ENCODE results near the gene C10orf105.

Gene C10orf105

DNA sequence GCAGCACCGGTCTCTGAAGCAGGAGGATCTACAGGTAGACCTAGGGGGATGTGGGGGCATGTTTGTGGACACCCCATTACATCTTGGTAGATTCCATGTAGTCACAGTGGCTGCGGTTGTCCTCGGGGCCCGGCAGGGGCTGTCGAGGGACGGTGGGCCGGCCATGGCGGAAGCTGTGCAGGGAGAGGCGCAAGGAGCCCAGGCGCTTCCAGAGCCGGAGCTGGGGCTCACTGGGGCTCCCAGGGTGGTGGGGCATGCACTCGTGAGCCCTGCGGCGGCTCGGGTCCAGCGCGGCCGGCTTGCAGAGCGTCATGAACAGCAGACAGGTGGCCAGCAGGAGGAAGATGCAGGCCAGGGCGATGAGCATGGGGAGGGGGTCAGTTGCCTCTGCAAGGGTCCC, 3.7 kb downstream of the C10orf105 start:
- DNase-seq, result no peak

DNA sequence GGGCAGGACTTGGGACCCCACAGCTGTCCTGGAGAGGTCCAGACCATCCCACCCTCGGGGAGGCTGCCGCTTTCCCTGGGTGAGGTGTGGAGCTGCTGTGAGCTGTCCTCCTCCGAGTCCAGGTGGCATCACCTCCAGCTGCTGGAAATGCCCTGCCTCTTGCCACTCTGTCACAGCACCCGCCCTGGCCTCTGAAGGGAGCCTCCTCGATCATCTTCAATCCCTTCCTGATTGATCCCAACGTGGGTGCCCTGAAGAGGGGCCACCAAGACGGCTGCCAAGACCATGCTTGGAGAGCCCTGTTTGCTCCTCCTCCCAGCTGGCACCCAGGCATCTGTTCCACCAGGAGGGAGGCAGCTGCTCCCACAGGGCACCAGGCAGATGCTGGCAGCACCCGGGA, 4.6 kb downstream of the C10orf105 start:
- DNase-seq, result no peak

DNA sequence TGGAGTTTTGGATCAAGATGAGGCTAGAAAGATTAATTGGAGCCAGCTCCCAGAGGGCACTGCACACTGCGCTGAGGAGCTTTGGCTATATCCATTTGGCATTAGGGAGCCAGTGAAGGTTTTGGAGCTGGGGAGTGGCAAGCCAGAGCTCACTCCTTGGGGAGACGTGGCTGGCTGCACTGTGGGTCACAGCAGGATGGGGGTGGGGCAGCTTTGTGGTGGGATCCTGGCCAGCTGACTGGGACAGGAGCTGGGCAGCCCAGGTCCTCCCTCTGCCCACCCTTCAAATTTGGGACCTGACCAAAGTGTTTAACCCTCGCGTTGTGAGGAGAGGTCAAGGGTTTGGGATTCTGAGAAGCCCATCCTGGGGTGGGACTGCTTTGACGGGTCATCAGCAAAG, 5.0 kb downstream of the C10orf105 start:
- DNase-seq, result no peak

DNA sequence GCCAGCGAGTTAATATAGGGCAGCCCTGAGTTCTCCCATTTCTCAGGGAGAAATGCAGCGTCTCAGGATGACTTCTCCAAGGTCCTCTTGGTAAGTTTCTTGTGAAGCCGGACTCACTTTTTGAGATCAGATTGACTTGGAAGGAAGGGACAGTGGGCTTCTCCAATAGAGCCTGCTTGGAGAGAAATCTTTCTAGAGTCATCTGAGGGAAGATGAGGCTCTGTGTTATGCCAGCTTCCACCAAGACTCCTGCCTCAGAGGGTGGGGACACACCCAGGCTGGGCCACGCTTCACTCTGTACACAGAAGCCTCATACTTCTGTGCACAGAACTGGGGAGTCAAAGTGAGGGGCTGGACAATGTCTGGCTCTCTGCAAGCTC, 5.6 kb downstream of the C10orf105 start:
- no peak for DNase-seq

DNA sequence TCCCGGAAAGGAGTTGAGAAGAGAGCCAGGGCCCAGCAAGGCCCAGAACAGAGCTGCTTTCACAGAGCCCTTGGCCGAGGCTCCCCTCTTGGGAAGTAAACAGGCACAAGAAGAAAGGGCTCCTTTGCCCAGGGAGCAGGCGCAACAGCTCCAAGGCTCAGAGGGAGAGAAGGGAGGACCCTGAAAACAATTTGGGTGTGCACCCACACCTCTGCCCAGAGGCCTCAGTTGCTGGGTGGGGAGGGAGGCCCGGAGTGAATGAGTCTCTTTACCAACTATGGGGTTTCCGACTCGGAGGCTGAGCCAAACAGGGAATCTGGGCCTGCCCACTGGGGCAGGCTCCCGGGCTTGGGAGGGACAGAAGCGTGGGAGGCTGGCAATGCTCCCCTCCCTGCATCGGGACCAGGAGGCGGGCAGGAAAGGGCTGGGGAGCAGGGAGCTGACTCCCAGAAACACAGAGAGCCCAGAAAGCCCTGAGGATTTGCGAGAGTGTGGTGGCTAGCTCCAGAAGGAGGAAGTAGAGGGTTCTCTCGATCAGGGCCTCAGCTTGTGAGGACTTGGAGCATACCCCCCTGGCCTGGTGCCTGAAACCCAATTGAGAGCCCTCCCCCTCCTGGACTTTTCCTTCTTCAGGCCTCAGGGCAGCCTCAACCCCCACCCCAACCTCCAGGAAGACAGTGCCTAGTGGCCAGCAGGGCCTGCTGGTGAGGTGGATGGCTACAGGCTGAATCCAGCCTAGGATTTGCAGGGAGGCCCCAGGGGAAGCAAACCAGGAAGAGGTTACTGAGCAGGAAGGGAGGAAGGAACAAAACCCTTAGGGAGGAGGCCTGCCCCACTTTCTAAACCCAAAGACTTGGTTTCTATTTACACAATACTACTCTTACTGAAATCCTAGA, 6.2 kb downstream of the C10orf105 start:
- DNase-seq, result peak in 1 of 2 donors; percentile 48

DNA sequence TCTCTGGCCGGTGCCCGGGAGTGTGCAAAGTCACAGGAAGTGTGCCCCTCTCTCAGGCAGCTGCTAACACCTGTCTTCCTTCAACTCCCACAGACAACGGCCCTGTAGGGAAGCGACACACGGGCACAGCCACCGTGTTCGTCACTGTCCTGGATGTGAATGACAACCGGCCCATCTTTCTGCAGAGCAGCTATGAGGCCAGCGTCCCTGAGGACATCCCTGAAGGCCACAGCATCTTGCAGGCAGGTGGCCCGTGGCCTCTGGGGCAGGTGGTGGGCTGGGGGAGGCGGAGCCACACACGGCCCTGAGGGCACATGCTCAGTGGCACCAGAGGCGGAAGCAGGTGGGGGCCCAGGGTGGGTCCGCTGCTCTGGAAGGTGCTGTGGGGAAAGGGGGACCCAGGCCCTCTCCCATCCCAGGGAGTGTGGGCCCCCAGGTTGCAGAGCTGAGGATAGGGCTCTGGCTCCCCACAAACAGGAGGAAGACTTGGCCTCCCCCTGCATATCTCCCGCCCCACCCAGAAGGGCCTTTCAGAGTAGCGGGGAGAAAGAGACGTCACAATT, 6.9 kb downstream of the C10orf105 start:
- DNase-seq, result peak in 1 of 2 donors; percentile 40

DNA sequence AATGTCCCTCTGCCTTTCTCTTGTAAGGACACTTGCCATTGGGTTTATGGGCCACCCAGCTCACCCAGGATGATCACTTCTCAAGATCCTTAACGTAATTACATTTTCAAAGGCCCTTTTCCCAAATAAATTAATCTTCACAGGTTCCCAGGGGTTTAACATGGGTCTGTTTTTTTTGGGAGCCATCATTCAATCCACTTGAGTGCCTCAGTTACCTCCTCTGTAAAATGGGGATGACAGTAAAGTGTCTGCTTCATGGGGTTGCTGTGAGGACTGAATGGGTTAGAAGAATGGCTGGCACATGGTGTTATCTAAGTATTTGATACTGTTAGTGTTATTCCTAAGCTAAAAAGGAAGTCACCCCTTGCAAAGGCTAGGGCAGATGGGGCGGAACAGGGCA, 7.4 kb downstream of the C10orf105 start:
- no peak for DNase-seq

DNA sequence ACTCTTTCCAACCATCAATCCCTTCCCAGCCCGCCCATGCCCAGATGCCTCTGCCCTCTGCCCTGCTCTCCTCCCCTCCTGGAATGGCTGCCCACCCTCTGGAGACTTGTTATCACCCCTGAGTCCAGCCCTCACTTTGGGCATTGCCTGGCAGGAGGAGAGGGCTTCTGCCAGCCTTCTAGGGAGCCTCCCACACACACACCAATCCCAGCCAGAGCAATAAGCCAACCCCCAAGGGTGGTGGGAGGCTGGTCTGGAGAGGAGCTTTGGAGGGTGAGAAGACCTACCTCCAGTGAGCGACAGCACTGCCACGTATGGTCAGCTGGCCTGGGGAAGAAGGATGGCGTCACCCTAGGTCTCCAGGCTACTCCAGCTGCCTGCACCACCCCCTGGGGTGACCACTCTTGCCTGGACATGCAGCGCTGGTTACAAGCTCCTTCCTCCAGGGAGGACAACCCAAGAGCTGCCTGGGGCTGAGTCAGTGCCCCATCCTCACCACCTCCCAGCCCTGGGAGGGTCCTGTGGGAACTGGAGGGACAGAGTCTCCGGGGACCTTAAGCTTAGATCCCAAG, 8.4 kb downstream of the C10orf105 start:
- no peak for DNase-seq

DNA sequence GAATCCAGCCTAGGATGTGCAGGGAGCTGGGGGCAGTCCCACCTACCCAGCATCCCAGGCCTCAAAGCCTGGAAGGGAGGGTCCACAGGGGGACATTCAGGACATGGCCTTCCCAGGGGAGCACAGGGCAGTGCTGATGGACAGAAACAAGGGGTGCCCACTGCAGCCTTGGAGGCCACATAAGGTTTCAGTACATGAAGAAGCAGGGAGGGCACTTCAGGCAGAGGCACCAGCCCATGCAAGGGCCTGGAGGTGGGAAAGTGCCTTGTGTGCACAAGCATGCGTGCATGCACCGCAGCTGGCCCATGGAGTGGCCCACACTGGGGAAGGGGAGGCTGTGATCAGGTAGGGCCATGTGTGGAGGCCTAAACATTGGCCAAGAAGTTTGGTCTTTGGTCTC, 9.1 kb downstream of the C10orf105 start:
- no peak for DNase-seq

DNA sequence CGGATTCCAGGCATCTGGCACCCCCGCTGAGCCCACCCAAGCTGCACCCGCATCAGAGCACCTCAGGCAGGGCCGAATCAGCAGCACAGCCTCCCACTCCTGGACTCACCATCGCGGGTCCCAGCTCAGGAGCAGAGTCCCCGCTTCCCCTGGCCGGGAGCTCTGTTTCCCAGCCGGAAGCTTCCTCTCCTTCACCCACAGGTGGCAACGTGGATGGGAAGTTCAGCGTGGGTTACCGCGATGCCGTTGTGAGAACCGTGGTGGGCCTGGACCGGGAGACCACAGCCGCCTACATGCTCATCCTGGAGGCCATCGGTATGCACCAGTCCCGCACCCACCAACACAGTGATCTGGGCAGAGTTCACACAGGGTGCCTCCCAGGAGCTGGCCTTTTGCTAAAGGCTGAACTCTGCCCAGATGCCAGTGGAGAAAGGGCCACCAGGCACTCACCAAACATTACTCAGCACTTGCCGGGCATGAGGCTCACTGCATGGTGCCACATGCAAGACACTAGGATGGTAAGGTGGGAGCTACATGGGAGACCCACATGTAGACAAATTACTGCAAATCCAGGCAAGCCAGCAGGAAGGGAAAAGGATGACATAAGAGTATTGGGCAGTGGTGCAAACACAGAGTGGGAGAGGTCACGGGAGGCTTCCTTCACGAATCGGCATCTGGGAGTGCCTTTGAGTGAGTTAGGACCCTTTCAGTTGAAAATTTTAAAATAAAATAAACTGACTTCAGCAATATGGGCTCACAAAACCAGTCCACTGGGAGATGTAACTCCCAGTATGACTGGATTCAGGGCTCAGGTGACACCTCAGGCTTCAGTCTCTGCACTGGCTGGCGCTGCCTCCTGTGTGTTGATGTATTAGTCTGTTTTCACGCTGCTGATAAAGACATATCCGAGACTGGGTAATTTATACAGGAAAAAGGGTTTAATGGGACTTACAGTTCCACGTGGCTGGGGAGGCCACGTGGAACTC, 10.4 kb downstream of the C10orf105 start:
- no peak for DNase-seq

DNA sequence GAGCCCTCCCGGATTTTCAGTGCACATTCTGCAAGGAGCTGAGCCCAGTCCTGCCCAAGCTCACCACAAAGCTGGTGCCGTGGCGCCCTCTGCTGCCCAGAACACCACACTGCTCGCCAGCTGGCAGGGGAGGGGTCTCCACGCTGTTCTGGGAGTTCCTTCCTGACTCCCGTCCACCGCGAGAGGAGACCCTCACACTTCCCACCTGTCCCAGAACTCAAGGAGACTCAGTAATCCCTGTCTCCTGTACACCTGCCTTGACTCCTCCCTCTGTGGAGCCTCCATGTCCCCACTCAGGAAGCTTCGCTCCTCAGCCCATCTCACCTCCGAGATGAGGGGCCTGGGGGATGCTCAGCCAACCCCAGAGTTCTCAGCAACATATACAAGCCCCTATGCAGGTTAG, 11.3 kb downstream of the C10orf105 start:
- DNase-seq, result peak; percentile 51 to 72

DNA sequence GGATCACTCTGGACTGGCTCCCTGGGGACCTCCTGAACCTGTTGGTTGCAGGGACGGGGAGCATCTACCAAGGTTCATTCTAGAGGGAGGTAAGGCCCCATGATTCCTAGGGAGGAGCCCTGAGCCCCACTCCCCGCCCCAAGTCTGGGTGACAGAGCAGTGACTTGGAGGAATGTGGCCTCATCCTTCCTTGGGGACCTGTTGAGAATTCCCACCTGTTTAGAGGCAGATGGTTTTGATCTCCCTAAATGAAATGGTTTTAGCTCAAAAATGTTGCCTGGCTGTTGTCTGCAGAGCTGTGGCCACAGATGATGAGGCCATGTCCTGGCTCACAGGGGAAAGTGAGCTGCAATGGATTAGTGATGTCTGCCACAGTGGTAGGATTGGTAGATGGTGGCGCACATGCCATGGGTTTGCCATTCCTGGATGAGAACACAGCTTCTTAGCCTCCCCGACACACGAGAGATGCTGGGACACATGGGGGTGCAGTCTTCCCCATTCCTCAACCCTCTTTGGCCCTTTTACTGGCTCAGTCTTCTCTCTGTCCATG, 12.3 kb downstream of the C10orf105 start:
- no peak for DNase-seq

DNA sequence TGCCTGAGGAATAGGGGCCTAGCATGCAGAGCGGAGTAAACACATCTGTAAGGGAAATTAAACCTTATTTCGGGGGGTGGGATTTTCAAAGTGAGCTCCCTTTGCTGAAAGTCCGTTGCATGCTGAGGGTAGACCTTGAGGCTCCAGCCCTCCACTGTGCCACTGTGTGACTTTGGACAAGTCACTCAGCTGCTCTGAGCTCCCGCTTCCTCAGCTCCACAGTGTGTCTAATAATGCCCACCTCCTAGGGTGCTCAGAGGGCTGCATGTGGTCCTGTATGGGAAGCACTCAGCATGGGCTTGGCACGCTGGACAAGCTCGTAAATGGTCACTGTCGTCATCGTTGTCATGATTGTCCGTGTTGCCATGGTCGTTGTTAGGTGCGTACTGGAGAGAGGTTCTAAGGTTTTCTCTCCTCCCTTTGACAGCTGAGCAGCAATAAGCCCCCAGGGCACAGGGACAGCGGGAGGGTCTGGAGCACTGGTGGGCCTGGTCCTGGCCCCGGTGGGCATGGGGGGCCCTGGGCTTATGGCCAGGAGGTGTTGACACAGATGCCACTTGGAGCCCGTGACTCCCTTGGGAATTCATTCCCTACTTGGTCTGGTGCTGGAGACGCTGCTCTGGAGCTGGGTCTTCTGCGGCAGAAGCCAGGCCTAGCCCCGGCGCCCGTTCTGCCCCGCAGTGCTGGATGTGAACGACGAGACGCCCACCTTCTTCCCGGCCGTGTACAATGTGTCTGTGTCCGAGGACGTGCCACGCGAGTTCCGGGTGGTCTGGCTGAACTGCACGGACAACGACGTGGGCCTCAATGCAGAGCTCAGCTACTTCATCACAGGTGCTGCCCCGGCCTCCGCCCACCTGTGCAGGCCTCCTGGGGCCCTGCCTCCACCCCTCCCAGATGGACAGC, 13.1 kb downstream of the C10orf105 start:
- no peak for DNase-seq

DNA sequence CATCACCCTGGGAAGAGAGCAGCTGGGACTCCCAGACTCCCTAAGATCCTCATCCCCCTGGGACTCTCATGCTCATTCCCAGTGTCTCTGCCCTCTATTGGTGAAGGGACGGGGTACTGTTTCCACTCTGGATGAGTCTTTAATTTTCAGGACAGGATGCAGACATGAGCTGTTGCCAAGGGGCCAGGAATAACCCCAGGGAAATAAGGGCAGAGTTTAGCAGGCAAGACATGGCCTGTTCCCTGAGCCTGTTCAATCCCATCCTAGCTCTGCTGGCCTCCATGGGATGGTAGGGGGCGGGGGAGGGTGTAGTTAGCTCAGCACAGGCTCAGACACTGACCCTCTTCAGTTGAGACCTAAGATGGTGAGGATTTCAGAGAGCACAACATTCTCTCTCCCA, 14.0 kb downstream of the C10orf105 start:
- DNase-seq, result no peak

DNA sequence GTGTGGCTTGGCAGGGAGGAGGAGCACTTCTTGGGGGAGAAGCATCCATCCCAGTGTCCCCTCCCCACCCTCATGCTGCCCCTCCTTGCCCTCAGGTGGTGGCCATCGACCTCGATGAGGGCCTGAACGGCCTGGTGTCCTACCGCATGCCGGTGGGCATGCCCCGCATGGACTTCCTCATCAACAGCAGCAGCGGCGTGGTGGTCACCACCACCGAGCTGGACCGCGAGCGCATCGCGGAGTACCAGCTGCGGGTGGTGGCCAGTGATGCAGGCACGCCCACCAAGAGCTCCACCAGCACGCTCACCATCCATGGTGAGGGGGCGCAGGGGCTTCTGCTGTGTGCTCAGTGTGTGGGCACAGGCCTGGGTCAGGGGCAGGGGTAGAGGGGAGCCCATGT, 14.8 kb downstream of the C10orf105 start:
- DNase-seq, result no peak

DNA sequence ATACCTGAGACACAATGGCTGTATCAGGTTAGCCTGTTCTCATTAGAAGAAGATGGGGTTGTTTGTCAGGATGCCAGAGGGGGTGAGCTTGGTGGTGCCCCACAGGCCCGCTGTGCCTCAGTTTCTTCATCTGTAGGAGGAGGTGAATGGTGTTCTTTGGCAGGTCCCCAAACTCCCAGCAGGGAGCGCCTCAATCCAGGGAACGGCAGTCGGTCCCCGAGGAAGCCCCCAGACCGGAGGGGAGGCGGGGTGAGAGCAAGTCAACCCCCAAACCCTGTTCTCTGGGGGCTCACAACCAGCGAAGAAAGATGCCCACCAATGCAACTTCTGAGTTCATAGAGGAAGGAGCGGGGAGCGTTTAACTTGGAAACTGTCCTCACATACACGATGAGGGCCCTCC, 16.0 kb downstream of the C10orf105 start:
- DNase-seq, result no peak

DNA sequence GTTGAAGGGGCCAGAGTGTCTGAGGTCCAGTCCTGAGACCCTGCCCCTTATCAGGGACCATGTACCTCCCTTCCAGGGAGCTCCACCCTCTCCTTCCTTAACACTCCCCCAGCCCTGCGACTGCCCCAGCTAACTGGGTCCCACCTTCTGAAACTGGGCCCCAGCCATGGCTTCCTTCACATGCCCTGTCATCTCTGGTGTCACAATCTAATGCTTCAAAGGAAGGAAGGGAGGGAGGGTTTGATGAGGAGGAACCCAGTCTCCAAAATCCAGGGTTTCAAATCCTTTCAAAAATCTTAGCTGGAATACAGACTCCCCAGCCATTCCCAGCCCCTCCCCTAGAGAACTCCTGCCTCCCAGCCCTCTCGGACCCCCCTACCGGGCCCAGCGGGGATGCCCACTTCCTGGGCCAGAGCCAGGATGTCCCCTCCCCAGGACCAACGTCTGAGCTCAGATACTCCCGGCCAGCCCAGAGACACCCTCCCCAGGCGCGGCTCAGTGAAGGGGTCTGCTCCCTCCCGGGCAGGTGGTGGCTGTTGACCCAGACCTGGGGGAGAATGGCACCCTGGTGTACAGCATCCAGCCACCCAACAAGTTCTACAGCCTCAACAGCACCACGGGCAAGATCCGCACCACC, 18.0 kb downstream of the C10orf105 start:
- DNase-seq, result no peak

DNA sequence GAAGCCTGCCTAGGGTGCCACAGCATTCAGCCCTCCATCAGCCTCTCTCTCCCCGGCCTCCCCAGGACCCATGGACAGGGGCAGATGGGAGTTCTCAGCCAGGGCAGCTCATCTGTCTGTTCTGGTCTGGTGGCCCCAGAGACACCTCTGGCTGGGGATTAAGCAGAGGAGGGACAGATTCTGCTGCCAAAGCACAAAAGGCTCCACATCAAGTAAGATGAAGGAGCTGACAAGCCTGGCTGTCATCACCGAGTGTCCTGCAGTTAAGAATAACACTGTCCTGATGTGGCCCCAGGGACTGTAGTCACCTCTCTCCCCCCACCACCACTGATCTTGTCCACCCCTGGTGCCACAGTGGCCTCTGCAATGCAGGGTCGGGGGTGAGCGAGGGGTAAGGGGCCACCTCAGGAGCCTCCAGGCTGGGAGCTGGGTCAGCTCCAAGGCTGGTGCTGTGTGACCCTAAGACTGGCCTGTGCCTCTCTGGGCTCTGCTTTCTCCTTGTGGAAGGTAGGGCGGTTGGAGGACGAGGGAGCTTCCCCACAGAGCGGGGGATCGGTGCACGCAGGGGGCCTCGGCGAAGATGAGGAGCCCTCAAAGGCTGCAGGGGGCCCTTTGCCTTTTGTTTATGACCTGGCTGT, 18.7 kb downstream of the C10orf105 start:
- DNase-seq, result no peak

DNA sequence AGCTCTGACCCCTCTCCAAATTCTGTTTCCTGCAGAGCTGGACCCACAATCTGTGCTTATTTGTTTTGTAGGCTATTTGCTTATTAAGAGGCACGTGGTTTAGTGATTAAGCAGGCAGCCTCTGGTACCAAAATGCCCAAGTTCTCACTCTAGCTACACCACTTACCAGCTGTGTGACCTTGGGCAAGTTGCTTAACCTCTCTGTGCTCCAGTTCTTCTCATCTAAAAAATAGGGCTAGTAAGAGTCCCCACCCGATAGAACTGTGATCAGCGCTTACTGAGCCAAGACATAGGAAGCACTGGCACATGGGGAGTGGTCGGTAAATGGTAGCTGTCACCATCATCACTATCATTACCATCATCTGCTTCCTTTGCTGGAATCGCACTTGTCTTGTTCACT, 20.8 kb downstream of the C10orf105 start:
- no peak for DNase-seq

DNA sequence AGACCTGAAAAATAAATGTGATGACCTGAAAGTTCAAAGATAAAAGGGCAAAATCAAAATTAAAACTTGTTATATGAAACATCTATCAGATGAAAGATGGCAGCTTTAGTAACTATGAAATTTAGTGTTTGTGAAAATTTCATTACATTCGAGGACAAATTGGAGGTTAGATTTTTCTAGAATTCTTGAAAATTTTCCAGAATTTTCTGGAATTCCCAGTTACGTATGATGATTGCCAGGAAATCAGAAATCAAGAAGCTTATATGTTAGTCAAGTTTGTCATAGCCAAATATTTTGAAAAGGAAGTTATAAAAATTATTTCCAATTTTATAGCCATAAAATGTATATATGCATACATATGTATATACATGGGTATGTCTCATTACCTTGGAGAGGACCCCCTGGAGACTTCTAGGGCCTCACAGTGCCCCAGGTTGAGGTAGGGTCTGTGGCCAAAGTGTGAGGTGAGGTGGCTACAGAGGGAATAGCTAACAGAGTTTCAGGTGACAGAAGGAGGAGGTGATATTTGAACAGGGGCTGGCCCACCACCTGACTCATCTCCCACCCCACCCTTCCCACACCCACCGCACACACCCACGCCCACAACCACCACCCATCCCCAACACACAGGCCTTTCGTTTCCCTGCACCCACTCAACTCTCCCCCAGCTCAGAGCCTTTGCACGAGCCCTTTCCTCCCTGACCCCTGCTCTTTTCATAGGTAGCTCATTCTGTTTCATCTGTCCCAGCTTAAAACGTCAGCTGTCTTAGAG, 21.5 kb downstream of the C10orf105 start:
- DNase-seq, result peak; percentile 56 to 70
